GM23338 (cell line): ENCODE measurements around the gene RNFT2. TPM values are rescaled to one million over a fixed set of nuclear protein-coding genes. Genes with fewer than 3 reads are reported as not detected.

Source experiments
- ATAC-seq: fragments of 200-7000 bp; cut with Tn5 transposase; 3 replicates; pipeline ENCODE4 v1.9.1; 2020
- DNase-seq: peaks from one replicate; pipeline ENCODE4 v3.0.0-alpha.2; 2015; ENCODE audit warnings: low spot score
- H2AFZ ChIP-seq: fragments of 200-600 bp; sonication (generic); 2 replicates; pipeline ENCODE4 v1.8.0; 2016; ENCODE audit warnings: antibody characterized with exemption, mild to moderate bottlenecking, moderate library complexity
- H3F3A ChIP-seq: fragments of 200-600 bp; sonication (generic); replicated peaks from 2 replicates; pipeline ENCODE4 v1.8.0; 2017; ENCODE audit warnings: antibody characterized with exemption, mixed run types, low read depth
- H3K27ac ChIP-seq: fragments of 200-600 bp; sonication (generic); 2 replicates; pipeline ENCODE4 v1.6.1; 2016; ENCODE audit warnings: low read depth
- H3K27me3 ChIP-seq: fragments of 200-600 bp; sonication (generic); 2 replicates; pipeline ENCODE4 v1.8.0; 2016; ENCODE audit warnings: mild to moderate bottlenecking, mixed run types, moderate library complexity; ENCODE audit not compliant: insufficient read depth
- H3K36me3 ChIP-seq: fragments of 200-600 bp; sonication (generic); 2 replicates; pipeline ENCODE4 v1.8.0; 2016; ENCODE audit warnings: mild to moderate bottlenecking; ENCODE audit not compliant: insufficient read depth
- H3K4me1 ChIP-seq: fragments of 200-600 bp; sonication (generic); 2 replicates; pipeline ENCODE4 v1.8.0; 2016; ENCODE audit warnings: mild to moderate bottlenecking, moderate library complexity; ENCODE audit not compliant: insufficient read depth
- H3K4me2 ChIP-seq: fragments of 200-600 bp; sonication (generic); 2 replicates; pipeline ENCODE4 v1.7.1; 2017; ENCODE audit warnings: mixed run types
- H3K4me3 ChIP-seq: fragments of 200-600 bp; sonication (generic); 2 replicates; pipeline ENCODE4 v1.6.1; 2016; ENCODE audit warnings: mixed run types
- H3K79me2 ChIP-seq: fragments of 200-600 bp; sonication (generic); replicated peaks from 2 replicates; pipeline ENCODE4 v1.8.0; 2017; ENCODE audit warnings: mild to moderate bottlenecking; ENCODE audit not compliant: insufficient read depth
- H3K9me2 ChIP-seq: fragments of 200-600 bp; sonication (generic); 2 replicates; pipeline ENCODE4 v1.8.0; 2017; ENCODE audit not compliant: insufficient read depth
- H4K20me1 ChIP-seq: fragments of 200-600 bp; sonication (generic); replicated peaks from 2 replicates; pipeline ENCODE4 v1.8.0; 2017; ENCODE audit warnings: mild to moderate bottlenecking; ENCODE audit not compliant: insufficient read depth
- H3K27ac Mint-ChIP-seq: 2 replicates; pipeline ENCODE4 v1.8.0; 2020; ENCODE audit warnings: inconsistent platforms, mild to moderate bottlenecking, moderate library complexity, mixed read lengths
- H3K27me3 Mint-ChIP-seq: 3 replicates; pipeline ENCODE4 v1.8.0; 2022; ENCODE audit warnings: low read depth, mild to moderate bottlenecking, moderate library complexity, mixed read lengths, inconsistent platforms; ENCODE audit not compliant: insufficient read depth, poor library complexity
- H3K36me3 Mint-ChIP-seq: 3 replicates; pipeline ENCODE4 v1.8.0; 2021; ENCODE audit warnings: low read depth, mild to moderate bottlenecking, inconsistent platforms, moderate library complexity, mixed read lengths
- H3K4me1 Mint-ChIP-seq: 3 replicates; pipeline ENCODE4 v1.8.0; 2020; ENCODE audit warnings: mild to moderate bottlenecking, inconsistent platforms, mixed read lengths
- H3K4me3 Mint-ChIP-seq: 3 replicates; pipeline ENCODE4 v1.8.0; 2021; ENCODE audit warnings: moderate library complexity, mild to moderate bottlenecking, inconsistent platforms, mixed read lengths
- H3K9me3 Mint-ChIP-seq: 3 replicates; pipeline ENCODE4 v1.8.0; 2020; ENCODE audit warnings: moderate library complexity, mild to moderate bottlenecking, inconsistent platforms, mixed read lengths
- ETS1 ChIP-seq: IDR thresholded peaks from 2 replicates; pipeline ENCODE4 v1.6.1; 2016; ENCODE audit warnings: antibody characterized with exemption
- EZH2 ChIP-seq: fragments of 200-600 bp; sonication (generic); IDR thresholded peaks from one replicate; pipeline ENCODE4 v1.8.0; 2017; ENCODE audit warnings: antibody characterized with exemption, mild to moderate bottlenecking, low read depth; ENCODE audit not compliant: unreplicated experiment
- JUNB ChIP-seq: IDR thresholded peaks from one replicate; pipeline ENCODE4 v1.6.1; 2016; ENCODE audit warnings: antibody characterized with exemption; ENCODE audit not compliant: unreplicated experiment
- POLR2AphosphoS5 ChIP-seq: IDR thresholded peaks from 2 replicates; pipeline ENCODE4 v1.6.1; 2016; ENCODE audit warnings: antibody characterized with exemption, low read depth
- ZNF331 ChIP-seq: fragments of 250-450 bp; sonication (Bioruptor Pico); IDR thresholded peaks from 2 replicates; pipeline ENCODE4 v1.5.0; 2020; ENCODE audit warnings: low read depth, mild to moderate bottlenecking, moderate library complexity
- ZNF462 ChIP-seq: fragments of 250-450 bp; sonication (Bioruptor Pico); IDR thresholded peaks from 2 replicates; pipeline ENCODE4 v1.5.0; 2020; ENCODE audit warnings: mild to moderate bottlenecking, moderate library complexity
- polyA plus RNA-seq: library from polyadenylated mRNA; unstranded; fragments of >200 nt; fragmentation: Nextera tagmentation; extraction: Ambion mirVana; gene quantifications from 2 replicates; pipeline ENCODE4 v1.2.1, GENCODE V29; 2016
- total RNA-seq: library from RNA; depleted of rRNA; stranded (reverse); fragments of >200 nt; shearing (Covaris generic); gene quantifications from 2 replicates; pipeline ENCODE4 v1.2.3, GENCODE V29; 2014

The RNFT2 gene
- total and polyA plus RNA-seq, 2 experiments from 2014 or later, result 19.3 to 22.9 TPM

DNA sequence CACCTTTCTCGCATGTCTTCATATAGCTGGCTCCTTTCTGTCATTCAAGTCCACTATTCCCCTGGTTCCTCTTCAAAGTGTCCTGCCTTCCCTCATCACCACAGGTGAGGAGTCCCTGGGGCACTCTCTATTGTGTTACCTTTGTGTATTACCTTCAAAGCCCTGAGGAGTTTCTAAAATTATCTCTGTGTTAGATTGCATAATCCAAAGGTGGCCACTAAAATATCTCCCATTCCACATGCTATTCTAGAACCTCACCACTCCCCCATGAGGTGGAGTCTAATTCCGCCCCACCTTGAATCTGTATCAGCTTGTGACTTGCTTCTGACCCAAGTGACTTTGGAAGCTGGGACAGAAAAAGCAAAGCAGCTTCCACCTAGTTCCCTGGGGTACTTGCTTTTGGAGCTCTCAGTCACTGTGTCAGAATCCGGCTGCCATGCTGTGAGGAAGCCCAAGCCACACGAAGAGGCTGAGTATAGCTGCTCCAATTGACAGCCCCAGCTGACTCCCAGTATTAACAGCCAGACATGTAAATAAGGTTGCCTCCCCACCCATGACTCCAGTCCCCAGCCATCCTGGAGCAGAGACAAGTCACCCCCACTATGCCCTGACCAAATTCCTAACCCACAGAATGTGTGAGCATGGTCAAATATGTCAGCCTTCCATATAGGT lies 136.3 kb downstream of the RNFT2 start (continued):
- TF ChIP-seq ZNF462 (no peak), ZNF331 (CRISPR knock-in tag) (no peak), EZH2 (no peak), JUNB (no peak)

DNA sequence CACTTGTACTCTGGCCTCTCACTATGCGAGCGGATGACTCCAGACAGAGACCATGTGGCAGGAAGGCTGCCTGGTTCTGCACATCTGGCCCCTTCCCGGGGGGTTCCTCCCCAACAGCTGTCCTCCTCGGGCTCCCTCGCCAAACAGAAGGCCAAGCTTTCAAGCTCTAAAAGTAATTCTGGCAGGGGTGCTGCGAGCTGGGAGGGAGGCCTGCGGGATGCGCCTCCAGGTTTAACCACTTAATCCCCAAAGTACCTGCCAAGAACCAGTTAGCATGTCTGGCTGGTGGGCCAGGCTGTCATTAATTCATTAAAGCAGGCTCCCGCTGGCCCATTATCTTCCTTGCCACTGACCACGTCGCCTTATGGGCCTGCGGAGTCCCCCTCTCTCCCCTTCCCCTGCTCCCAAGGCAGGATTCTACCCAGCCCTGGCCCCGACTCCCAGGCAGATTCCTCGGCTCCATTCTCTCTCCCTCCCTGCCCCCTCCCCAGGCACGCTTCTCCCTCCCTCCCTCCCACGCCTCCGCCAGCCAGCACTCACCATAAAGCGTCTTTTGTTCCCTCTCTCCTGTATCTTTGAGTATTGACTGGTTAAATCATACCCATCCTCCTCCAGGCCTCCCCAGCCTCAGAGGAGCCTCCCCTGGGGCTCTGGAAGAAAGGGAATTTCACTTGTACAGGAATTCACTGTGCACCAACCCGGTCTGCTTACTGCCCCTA lies 138.2 kb downstream of the RNFT2 start:
- peak overlapping the region; percentile 89 for H2AFZ ChIP-seq
- peaks cover 20% of the 10 kb centered on the region for H3F3A ChIP-seq
- peaks cover 33% of the 10 kb centered on the region; the same call in 1 of the 2 replicates for H3K4me1 ChIP-seq
- H3K4me3 ChIP-seq, result peak overlapping the region; percentile 57
- ATAC-seq (peak; percentile 16), DNase-seq (peak; percentile 71)
- peak overlapping the region; percentile 67 for H3K4me3 Mint-ChIP-seq
- H3K27me3 ChIP-seq, result peaks cover 65% of the 10 kb centered on the region
- TF ChIP-seq POLR2AphosphoS5 (no peak), ETS1 (peak; percentile 12; the same call in 1 of the 2 replicates)
- peaks cover 10% of the 10 kb centered on the region for H3K36me3 Mint-ChIP-seq
- H3K27me3 Mint-ChIP-seq, result peaks cover 44% of the 10 kb centered on the region
- peak overlapping the region; percentile 88 for H3K4me2 ChIP-seq
- peaks cover 4% of the 10 kb centered on the region for H3K9me3 Mint-ChIP-seq
- H3K79me2 ChIP-seq, result 0 out of 2 replicates have a peak, but pooled peaks cover 4% of the 10 kb centered on the region
- H3K27ac ChIP-seq, result no peak overlapping the region
- H4K20me1 ChIP-seq, result peaks cover 18% of the 10 kb centered on the region; the same call in 1 of the 2 replicates
- peaks cover 33% of the 10 kb centered on the region for H3K4me1 Mint-ChIP-seq
- H3K27ac Mint-ChIP-seq, result no peak overlapping the region
- H3K36me3 ChIP-seq, result no peaks in the 10 kb centered on the region
- no peaks in the 10 kb centered on the region for H3K9me2 ChIP-seq
